HepG2 (cell line): Measurements from ENCODE around the gene KBTBD13.

Source experiments
- CTCF ChIP-seq: sonication (generic); formaldehyde crosslinking; IDR thresholded peaks from 2 replicates; pipeline ENCODE4 v1.5.0; 2020; ENCODE audit warnings: mild to moderate bottlenecking, missing genetic modification reagents, moderate library complexity
- FOXK2 ChIP-seq: fragments of 450-650 bp; IDR thresholded peaks from 2 replicates; pipeline ENCODE4 v1.6.1; 2016
- STAG1 ChIP-seq: sonication (generic); formaldehyde crosslinking; IDR thresholded peaks from 2 replicates; pipeline ENCODE4 v1.4.0; 2020; ENCODE audit warnings: missing genetic modification reagents
- ZNF678 ChIP-seq: sonication (generic); formaldehyde crosslinking; IDR thresholded peaks from 2 replicates; pipeline ENCODE4 v1.4.0; 2020; ENCODE audit warnings: mild to moderate bottlenecking, missing genetic modification reagents

DNA sequence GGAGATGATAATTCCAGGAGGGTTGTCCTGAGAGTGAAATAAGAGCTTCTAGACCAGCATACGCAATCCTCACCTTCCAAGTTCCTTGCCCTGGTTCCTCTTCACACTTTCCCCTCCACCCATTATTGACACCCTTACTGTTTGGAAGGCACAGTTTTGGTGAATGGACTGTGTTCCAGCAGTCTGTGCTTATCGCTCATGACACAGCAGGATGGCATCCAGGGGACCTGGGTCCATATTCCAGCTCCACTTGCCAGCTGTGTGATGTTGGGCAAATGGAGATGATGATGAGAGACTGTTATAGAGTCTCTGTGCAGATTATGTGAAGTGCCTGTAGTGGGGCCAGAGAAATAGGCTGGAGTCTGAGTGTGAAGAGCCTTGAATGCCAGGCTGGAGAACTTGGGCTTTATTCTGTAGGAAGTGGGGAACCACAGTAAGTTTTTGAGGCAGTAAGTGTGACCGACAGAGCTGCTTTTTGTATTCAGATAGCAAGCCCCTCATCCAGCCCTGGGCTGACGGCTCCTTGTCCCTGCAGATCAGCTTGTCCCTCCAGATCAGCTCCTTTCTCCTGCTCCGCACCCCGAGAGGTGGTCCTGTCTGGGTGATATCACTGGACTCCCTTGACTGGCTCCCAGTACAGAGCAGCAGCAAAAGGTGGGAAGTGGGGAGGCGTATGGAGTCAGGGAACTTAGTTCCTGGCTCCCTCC lies 8.1 kb downstream of the KBTBD13 start:
- TF ChIP-seq FOXK2: no peak
- TF ChIP-seq STAG1 (CRISPR knock-in tag): no peak
- no peak for TF ChIP-seq ZNF678 (CRISPR knock-in tag)
- no peak for TF ChIP-seq CTCF
